Measurements from ENCODE around the gene UGCG.
"Not testable (repeated sequence)": the region's sequence is repeated elsewhere in the genome, so short reads cannot be mapped to it uniquely, and the experiment has no call there.

UGCG gene

DNA sequence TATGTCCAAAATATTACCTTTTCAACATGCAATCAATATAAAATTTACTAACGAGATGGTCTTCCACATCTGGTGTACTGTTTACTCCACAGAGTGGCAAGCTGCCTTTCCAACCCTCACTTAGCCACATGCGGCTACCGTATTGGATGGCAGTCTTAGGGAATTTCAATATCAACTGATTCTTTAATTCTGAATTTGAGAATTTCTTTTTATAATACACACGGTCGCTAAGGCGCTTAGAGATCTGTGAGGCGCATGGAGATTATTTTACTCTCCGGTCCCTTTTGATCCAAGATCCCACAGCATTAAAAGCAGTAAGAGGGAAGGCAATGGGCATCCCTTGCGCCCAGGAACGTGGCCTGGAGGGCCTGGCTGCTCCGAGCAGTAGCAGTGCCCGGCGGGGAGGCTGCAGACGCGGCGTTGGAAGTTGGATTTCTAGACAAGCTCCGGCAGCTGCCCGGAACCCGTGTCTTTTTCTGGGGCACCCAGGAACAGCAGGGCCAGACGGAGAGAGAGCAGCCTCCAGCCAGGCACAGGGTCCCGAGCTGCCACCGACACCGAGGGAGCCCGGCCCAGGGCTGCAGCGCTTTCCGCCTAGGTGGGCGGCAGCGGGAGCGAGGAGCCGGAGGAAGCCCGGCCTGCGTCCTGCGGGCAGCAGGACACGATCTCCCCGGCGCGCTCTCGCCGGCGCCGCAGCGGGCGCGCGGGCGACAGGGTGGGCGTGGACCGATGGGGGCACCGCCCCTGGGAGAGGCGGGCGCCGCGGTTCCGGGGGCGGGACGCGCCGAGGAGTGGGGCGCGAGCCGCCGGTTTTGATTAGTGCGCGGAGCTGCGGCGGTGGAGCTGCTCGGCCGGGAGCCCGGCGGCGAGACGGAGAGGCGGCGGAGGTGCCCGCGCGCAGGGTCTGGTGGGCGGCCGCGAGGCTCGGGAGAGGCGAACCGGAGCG, at the start of gene UGCG:
UGCG (plus strand) TSS at position 819 of the 946 bp plus-strand sequence. CDS start 402 bp downstream, outside the sequence.
- FAIRE-seq, result no peak

DNA sequence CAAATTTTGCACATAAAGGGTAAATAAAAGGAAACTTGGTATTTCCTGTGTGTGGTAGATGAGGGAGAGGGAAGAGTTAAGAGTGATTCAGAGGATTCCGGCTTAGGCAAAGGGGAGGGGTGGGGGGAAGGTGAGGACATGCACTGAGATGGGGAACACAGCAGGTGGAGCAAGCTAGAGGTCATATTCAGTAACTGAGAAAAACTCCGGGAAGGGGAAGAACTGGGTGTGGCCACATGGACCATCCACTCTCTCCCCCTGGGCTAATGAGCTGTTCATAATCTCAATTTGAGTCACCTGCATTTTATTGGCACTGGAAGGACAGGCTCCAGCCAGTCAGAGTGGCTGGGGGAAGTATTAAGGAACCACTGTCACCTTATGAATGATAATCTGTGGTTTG, 45.1 kb upstream of the UGCG start:
- no peak for FAIRE-seq

DNA sequence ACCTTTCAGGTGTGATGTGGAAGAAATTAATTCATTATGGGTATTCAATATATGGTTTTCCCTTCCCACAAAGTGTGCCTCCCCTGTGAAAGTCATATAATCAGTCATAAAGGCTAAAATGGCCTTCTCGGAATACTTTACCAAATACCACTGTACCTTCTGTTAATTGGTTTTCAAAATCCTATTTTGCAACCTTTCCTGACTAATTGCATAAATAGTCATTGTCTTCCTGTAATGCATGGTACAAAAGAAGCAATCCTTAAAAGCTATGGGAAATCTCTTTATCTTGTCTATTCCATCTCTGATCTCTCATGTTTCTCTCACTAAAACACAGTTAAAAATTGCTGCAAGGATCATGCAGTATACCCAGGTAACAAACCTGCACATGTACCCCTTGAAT, 44.3 kb upstream of the UGCG start:
- FAIRE-seq, result no peak

DNA sequence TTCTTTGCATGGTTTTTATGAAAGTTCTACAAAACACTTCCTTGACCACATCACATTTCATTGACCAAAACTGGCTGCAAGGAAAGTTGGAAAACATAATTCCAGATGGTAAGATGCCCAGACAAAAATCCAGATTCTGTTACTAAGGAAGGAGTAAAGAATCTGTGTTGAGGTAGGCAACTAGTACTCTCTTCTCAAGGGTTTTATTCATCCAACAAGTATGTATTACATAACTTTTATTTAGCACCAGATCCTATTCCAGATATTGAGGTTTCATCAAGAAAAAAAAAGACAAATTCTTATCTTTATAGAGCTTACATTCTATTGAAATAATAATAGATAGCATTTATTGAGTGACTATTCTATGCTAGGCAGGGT, 43.2 kb upstream of the UGCG start:
- FAIRE-seq, result no peak

DNA sequence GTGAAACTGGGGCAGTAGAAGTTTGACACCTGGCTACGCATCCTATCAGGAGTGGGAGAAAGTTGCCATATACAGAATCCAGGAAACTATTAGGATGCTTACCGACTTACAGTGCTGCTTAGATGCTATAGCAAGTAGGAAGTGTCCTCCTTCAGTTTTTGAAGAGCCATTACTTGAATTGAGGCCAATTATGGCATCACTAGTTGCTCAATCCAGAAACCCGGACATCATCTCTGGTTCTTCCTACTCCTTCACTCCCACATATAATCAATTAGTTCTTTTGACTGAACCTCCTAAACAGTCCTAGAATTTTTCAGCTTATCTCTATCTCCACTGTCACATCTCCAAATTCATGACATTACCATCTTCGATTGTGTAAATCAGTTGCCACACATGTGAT, 41.8 kb upstream of the UGCG start:
- FAIRE-seq, result no peak

DNA sequence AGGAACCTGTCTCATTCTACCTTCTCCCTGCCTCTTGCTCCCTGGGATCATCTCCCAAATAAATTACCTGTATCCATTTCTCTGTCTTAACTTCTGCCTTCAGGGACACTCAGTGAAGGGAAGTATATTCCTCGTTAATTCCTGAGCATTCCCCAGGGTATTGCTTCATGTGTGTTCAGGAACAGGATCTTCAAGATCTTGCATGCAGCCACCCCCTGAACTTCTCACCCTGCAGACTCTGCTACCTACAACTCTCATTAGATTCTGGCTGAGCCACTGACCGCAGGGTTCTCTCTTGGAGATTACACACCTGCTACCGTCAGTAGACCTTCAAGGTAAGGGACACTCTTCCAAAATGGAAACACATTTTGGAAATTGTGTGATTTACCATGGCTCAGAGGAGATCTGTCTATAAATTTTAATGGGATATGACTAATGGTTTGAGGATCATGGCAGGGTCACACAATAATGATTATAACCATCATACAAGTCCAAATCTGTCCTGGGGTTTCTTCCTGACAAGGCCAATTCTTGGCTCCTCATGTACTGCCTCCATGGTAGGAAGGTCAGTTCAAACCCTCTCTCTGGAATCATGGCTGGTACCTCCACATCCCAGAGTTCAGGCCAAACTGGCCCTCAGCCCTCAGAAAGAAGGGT, 38.9 kb upstream of the UGCG start:
- no peak for FAIRE-seq

DNA sequence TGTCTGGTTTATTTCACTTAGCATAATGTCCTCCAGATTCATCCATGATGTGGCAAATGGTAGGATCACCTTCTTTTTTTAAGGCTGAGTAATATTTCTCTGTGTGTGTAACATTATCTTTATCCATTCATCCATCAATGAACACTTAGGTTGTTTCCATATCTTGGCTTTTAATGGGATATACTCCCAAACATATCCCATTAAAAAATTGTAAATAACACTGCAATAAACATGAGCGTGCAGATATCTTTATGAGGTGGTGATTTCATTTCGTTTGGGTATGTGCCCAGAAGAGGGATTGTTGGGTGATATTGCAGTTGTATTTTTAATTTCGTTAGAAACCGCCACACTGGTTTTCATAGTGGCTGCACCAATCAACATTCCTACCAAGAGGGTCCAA, 36.2 kb upstream of the UGCG start:
- FAIRE-seq, result peak; percentile 33

DNA sequence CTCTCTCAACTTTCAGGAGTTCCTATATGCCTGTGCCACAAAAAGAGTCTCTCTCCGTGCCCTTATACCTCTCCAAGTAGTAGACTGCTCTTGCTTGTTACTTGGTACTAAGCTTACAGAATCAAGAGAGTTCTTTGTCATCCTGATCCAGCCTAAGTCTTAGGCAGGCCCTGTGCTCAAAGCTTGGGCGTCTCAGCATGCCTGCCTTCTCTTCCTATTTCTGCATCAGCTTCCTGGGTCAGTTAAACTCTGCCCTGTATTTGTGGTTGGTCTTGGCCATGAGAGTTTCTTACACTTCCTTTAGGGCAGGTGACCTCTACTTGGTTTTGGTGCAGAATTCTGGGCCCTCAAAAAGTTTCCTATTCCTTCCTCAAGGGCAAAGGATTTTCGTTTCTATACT, 33.0 kb upstream of the UGCG start:
- FAIRE-seq, result no peak

DNA sequence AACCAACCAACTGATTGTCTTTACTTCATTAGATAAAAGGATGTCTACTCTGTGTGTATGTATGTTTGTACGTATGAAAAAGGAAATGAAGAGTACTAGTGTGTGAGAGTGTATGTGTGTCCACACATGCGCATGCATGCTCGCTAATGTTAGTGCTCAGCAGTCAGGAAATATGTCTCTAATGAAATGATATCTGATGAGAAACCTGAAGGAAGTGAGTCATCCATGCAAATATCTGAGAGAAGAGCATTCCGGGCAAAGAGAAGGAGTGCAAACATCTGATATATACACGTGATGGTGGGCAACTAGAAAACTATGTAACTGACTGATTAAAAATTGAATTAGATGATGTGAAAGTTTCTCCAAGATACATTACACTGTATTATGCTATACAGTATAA, 29.6 kb upstream of the UGCG start:
- no peak for FAIRE-seq

DNA sequence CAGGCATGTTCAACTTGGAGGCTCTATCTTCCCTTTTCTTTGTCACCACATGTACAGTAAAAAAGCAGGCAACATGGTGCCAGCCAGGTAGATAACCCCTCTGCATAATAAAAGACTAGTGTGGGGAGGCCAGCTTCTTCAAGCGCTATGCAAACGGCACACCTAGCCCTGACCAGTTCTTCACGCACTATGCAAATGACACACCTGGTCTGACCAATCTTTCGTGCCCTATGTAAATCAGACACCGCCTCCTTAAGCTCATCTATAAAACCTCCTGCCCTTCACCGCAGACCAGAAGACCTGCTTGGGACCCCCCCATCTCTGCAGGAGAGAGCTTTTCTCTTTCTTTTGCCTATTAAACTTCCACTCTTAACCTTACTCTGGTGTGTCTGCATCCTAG, 28.1 kb upstream of the UGCG start:
- FAIRE-seq, result no peak

DNA sequence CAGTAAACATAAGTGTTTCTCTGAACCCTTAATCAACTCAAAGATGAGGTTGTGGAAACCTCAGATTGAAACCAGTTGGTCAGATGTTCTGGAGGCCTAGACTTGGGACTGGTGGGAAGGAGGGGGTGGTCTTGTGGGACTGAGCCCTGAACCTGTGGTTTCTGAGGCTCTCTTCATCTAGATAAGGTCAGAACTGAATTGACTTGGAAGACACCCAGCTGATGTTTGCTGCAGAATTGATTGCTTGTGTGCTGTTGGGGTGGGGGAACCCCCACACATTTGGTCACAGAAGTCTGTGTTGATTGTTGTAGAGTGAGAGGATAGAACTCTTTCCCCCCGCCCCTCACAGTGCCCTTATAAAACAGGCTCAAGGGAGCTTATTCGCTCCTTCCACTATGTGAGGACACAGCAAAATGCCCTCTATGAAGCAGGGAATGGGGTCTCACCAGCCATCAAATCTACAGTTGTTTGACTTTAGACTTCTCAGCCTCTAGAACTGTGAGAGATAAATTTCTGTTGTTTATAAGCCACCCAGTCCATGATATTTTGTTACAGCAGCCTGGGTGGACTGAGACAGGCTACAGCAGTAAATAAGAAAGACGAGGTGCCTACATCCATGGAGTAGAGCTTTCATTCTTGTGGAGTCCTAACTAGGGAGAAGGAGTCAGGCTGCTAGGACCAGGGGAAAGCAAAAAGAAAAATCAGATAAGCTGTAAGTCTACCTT, 25.7 kb upstream of the UGCG start:
- no peak for FAIRE-seq

DNA sequence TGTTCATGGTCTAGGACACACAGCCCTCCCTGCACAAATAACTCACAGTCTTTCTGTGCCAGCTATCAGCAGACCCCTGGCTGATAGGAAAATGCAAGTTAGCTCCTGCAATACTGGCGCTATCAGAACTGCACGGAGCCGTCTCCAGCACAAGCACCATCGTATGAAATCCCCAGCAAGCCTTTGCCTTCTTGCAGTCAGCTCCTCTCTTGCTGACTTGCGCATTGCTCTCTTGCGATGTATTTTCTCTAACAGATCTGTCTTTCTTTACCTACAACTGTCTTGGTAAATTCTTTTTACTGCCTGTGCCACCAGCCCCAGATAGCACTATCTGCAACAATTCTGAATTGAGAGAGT, 25.1 kb upstream of the UGCG start:
- no peak for FAIRE-seq

DNA sequence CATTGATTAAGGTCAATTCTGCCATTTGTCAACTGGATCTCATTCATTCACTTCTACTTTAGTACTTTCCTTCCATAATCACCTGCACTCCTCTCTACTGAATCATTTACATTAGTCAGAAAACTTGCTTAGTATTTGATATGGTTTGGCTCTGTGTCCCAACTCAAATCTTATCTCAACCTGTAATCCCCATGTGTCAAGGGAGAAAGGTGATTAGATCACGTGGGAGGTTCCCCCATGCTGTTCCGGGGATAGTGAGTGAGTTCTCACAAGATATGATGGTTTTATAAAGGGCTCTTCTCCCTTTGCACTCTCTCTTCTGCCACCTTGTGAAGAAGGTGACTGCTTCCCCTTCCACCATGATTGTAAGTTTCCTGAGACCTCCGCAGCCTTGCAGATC, 23.7 kb upstream of the UGCG start:
- no peak for FAIRE-seq

DNA sequence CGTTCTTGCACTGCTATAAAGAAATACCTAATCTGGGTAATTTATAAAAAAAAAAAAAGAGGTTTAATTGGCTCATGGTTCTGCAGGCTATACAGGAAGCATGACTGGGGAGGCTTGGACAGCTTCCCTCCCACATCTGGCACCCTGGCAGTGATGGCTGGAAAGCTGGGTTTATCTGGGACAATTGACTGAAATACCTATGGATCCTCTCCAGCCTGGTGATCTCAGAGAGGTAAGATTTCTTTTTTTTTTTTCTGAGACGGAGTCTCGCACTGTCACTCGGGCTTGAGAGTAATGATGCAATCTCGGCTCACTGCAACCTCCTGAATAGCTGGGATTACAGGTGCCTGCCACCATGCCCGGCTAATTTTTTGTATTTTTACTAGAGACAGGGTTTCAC, 22.7 kb upstream of the UGCG start:
- no peak for FAIRE-seq

DNA sequence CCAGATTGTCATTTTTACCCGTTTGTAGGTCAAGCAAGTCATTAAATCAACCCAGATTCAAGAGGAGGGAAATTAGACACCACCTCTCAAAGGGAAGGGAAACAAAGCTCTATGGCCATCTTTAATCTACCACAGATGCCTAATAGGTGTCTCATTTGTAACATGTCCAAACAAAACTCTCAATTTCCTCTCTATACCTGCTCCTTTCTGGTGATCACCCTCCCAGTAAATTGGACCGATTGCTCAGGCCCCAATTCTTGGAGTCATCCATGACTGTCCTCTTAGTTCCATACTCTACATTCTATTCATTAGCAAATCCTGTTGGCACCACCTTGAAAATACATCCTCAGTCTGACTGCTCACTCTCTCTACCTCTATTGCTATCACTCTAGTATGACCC, 22.1 kb upstream of the UGCG start:
- no peak for FAIRE-seq

DNA sequence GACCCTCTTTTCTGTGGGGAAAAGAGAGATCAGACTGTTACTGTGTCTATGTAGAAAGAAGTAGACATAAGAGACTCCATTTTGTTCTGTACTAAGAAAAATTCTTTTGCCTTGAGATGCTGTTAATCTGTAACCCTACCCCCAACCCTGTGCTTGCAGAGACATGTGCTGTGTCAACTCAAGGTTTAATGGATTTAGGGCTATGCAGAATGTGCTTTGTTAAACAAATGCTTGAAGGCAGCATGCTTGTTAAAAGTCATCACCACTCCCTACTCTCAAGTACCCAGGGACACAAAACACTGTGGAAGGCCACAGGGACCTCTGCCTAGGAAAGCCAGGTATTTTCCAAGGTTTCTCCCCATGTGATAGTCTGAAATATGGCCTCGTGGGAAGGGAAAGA, 21.3 kb upstream of the UGCG start:
- FAIRE-seq, result not testable (repeated sequence)

DNA sequence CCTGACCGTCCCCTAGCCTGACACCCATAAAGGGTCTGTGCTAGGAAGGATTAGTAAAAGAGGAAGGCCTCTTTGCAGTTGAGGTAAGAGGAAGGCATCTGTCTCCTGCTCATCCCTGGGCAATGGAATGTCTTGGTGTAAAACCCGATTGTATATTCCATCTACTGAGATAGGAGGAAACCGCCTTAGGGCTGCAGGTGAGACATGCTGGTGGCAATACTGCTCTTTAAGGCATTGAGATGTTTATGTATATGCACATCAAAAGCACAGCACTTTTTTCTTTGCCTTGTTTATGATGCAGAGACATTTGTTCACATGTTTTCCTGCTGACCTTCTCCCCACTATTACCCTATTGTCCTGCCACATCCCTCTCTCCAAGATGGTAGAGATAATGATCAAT, 20.9 kb upstream of the UGCG start:
- FAIRE-seq, result not testable (repeated sequence)

DNA sequence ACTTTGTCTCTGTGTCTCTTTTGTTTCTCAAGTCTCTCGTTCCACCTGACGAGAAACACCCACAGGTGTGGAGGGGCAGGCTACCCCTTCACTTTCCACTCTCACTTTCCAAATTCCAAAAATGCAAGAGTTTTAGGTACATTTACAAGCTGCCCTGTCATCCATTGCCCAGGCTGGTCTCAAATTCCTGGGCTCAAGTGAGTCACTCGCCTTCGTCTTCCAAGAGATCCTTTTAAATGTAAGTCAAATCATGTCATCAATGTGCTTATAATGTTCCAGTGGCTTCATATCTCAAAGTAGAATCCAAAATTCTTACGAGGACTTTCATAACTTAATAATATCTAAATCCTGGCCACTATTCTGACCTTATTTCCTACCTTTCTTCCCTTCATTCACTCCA, 20.4 kb upstream of the UGCG start:
- no peak for FAIRE-seq

DNA sequence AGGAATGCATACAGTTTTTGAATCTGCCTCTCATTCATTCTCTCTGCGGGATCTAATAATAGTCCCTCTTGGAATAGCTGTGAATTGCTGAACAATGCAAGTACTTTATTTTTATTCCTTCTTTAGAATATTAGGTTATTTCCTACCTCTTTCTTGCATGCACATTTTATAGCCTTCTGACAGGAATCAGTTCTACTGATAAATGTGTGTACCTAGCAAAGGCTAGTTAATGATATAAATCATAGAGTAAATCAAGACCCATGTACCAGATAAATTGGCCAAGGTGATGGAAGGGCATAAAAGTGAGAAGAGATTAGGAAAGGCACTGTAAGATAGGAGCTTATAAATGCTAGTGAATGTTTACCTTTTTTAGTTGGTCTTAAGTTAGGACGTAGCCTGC, 19.2 kb upstream of the UGCG start:
- no peak for FAIRE-seq

DNA sequence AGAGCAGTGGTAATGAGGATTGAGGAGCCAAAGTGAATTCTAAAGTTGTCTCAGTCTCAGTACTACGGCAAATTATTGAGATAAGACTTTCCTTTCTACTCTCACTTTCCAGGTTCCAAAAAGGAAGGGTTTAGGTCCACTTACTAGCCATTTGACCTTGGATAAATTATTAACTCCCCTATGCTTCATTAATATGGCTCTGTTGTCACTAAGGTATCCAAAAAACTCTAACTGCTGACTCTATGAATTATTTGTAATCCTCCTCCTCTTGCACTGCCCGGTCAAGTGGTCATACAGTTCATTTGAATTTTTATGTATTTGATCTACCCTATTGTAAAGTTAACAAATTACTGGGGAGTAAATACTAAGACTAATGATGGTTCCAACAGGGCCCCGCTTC, 17.7 kb upstream of the UGCG start:
- FAIRE-seq, result no peak

DNA sequence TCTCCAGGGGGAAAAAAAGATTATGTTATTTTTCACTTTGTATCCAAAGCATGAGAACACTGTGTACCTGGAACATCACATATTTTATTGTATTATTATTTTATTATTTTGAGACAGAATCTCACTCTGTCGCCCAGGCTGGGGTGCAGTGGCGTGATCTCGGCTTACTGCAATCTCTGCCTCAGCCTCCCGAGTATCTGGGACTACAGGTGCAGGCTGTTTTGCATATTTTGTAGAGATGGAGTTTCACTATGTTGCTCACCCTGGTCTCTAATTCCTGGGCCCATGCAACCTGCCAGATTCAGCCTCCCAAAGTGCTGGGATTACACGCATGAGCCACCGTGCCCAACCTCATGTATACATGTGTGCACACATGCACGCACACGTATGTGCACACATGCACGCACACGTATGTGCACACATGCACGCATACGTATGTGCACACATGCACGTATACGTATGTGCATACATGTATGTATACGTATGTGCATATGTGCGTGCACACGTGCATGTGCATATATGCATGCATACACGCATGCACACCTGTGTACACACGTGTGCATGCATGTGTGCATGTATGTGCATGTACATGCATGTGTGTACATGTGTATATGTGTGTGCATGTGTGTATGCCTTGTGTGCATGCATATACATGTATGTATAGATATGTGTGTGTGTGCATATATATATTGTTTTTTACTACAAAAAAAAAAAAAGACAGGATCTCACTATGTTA, 9.5 kb upstream of the UGCG start:
- FAIRE-seq, result no peak

DNA sequence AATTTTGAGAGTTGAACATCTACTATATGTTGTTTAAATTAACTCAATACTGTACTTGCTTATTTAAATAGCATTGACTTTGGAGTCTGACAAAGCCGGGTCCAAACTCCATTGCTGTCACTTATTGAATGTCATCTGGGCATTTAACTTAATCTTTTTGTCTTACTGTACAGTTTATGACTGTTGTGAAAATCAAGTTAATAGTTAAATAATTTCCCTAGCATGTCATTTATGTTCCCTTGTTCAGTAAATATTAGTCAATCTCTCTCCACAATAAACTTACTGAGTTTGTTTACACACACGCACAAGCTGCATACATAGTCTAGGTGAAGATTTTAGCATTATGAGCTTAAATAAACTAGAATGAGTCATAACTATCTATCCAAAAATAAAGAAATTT, 6.3 kb upstream of the UGCG start:
- no peak for FAIRE-seq

DNA sequence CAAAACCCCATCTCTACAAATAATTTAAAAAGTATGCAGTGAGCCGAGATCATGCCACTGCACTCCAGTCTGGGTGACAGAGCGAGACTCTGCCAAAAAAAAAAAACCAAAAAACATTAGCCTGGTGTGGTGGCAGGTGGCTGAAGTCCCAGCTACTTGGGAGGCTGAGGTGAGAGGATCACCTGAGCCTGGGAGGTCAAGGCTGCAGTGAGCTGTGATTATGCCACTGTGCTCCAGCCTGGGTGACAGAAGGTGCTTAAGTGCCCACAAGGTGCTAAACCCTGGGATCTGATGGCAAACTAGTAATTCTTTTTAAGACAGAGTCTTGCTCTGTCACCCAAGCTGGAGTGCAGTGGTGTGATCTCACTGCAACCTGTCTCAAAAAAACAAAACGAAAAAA, 5.7 kb upstream of the UGCG start:
- FAIRE-seq, result not testable (repeated sequence)
